PC-3 (cell line): ENCODE results near the gene DNAL4. TPM values are rescaled to one million over a fixed set of nuclear protein-coding genes. Genes with fewer than 3 reads are reported as not detected.
A peak's percentile ranks its signal among the peaks of the same experiment; 100 is the strongest.

ENCODE experiments used
- ATAC-seq: fragments of 200-7000 bp; cut with Tn5 transposase; 2 replicates; pipeline ENCODE4 v1.9.1; 2020; ENCODE audit warnings: mild to moderate bottlenecking, moderate library complexity
- BruUV-seq: library from RNA; stranded (reverse); fragments of 400-500 nt; replicated peaks from 2 replicates; lab custom pipeline; 2021; lab: Mats Ljungman, UMichigan
- CTCF ChIA-PET: fragments of 300-600 bp; sonication (Branson Sonifier 250); formaldehyde crosslinking; loops from one replicate; lab custom pipeline; 2022; ENCODE audit warnings: antibody characterized with exemption; lab: Charles Lee
- POLR2A ChIA-PET: fragments of 300-600 bp; sonication (Branson Sonifier 250); formaldehyde crosslinking; loops from one replicate; lab custom pipeline; 2022; ENCODE audit warnings: antibody characterized with exemption; ENCODE audit not compliant: unreplicated experiment; lab: Charles Lee
- DNase-seq: peaks from one replicate; pipeline ENCODE4 v3.0.0-alpha.2; 2015
- H2AFZ ChIP-seq: fragments of 300-600 bp; sonication (generic); 2 replicates; pipeline ENCODE4 v1.6.0; 2016; ENCODE audit warnings: antibody characterized with exemption, low read length
- H3F3A ChIP-seq: fragments of 300-600 bp; sonication (generic); one replicate; pipeline ENCODE4 v1.6.0; 2017; ENCODE audit warnings: antibody characterized with exemption, low read length, control low read depth, mild to moderate bottlenecking; ENCODE audit not compliant: unreplicated experiment
- H3K27ac ChIP-seq: fragments of 300-600 bp; sonication (generic); 2 replicates; pipeline ENCODE4 v1.5.1; 2016; ENCODE audit warnings: mild to moderate bottlenecking, low read length
- H3K27me3 ChIP-seq: fragments of 300-600 bp; sonication (generic); 2 replicates; pipeline ENCODE4 v1.6.1; 2016; ENCODE audit warnings: low read length, mixed read lengths
- H3K36me3 ChIP-seq: fragments of 300-600 bp; sonication (generic); 2 replicates; pipeline ENCODE4 v1.6.1; 2016; ENCODE audit warnings: low read depth, mixed run types, low read length, mixed read lengths
- H3K4me1 ChIP-seq: fragments of 300-600 bp; sonication (generic); 2 replicates; pipeline ENCODE4 v1.5.1; 2016; ENCODE audit warnings: low read length; ENCODE audit not compliant: insufficient read depth
- H3K4me2 ChIP-seq: fragments of 300-600 bp; sonication (generic); 2 replicates; pipeline ENCODE4 v1.6.0; 2016; ENCODE audit warnings: low read length
- H3K4me3 ChIP-seq: fragments of 300-600 bp; sonication (generic); 2 replicates; pipeline ENCODE4 v1.5.1; 2016; ENCODE audit warnings: mild to moderate bottlenecking, low read length, mixed read lengths
- H3K79me2 ChIP-seq: fragments of 300-600 bp; sonication (generic); 2 replicates; pipeline ENCODE4 v1.6.1; 2017; ENCODE audit warnings: low read length, mixed read lengths
- H3K9ac ChIP-seq: fragments of 300-600 bp; sonication (generic); 2 replicates; pipeline ENCODE4 v1.6.0; 2016; ENCODE audit warnings: mild to moderate bottlenecking, low read length
- H3K9me2 ChIP-seq: fragments of 300-600 bp; sonication (generic); replicated peaks from 2 replicates; pipeline ENCODE4 v1.6.1; 2016; ENCODE audit warnings: mixed run types, low read length, mixed read lengths
- H3K9me3 ChIP-seq: fragments of 300-600 bp; sonication (generic); 2 replicates; pipeline ENCODE4 v1.6.1; 2016; ENCODE audit warnings: low read length, mixed read lengths
- H4K20me1 ChIP-seq: fragments of 300-600 bp; sonication (generic); 2 replicates; pipeline ENCODE4 v1.6.1; 2016; ENCODE audit warnings: low read length, mixed read lengths
- EZH2 ChIP-seq: fragments of 300-600 bp; sonication (generic); IDR thresholded peaks from one replicate; pipeline ENCODE4 v1.6.1; 2017; ENCODE audit warnings: antibody characterized with exemption, mild to moderate bottlenecking, low read length; ENCODE audit not compliant: unreplicated experiment
- EZH2phosphoT487 ChIP-seq: fragments of 300-600 bp; sonication (generic); IDR thresholded peaks from 2 replicates; pipeline ENCODE4 v1.6.1; 2018; ENCODE audit warnings: mild to moderate bottlenecking, antibody characterized with exemption, low read length, borderline replicate concordance
- intact Hi-C: fragments of 100-400 bp; cut with micrococcal nuclease; formaldehyde crosslinking; loops from 2 replicates; pipeline ENCODE4 v1.9.0; 2023
- total RNA-seq: library from RNA; depleted of rRNA; stranded (reverse); fragments of >200 nt; gene quantifications from 2 replicates; pipeline ENCODE4 v1.2.3, GENCODE V29; 2014
- TF ChIP-seq, protein P1 (sequence below): fragments of 300-600 bp; sonication (generic); conservative IDR thresholded peaks from 2 replicates; pipeline ENCODE4 v1.5.1; 2017; ENCODE audit warnings: antibody characterized with exemption, low read depth, mild to moderate bottlenecking, low read length

The DNAL4 gene
- total RNA-seq, 1 experiment from 2014 or later, result 22.5 TPM

- CTCF ChIA-PET, result no interaction called here
- TF ChIP-seq, protein P1, sequence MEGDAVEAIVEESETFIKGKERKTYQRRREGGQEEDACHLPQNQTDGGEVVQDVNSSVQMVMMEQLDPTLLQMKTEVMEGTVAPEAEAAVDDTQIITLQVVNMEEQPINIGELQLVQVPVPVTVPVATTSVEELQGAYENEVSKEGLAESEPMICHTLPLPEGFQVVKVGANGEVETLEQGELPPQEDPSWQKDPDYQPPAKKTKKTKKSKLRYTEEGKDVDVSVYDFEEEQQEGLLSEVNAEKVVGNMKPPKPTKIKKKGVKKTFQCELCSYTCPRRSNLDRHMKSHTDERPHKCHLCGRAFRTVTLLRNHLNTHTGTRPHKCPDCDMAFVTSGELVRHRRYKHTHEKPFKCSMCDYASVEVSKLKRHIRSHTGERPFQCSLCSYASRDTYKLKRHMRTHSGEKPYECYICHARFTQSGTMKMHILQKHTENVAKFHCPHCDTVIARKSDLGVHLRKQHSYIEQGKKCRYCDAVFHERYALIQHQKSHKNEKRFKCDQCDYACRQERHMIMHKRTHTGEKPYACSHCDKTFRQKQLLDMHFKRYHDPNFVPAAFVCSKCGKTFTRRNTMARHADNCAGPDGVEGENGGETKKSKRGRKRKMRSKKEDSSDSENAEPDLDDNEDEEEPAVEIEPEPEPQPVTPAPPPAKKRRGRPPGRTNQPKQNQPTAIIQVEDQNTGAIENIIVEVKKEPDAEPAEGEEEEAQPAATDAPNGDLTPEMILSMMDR, result no peak
- TF ChIP-seq EZH2 (no peak), EZH2phosphoT487 (no peak)
- DNase-seq (peak; percentile 47), ATAC-seq (peak; percentile 48)
- peaks cover 6% of the 10 kb centered on the region; the same call in 1 of the 2 replicates for H3K4me1 ChIP-seq
- H3K9ac ChIP-seq, result no peak overlapping the region
- no peak overlapping the region for H2AFZ ChIP-seq
- no TSS peak for BruUV-seq
- no peak overlapping the region for H3K4me3 ChIP-seq
- intact Hi-C loops, result no loop called here
- H3F3A ChIP-seq, result no peaks in the 10 kb centered on the region
- POLR2A ChIA-PET, result no interaction called here
- peaks cover 14% of the 10 kb centered on the region for H3K36me3 ChIP-seq
- H3K27me3 ChIP-seq, result no peaks in the 10 kb centered on the region
- H3K79me2 ChIP-seq, result no peaks in the 10 kb centered on the region
- no peak overlapping the region for H3K4me2 ChIP-seq
- H3K27ac ChIP-seq, result peak overlapping the region; percentile 25; the same call in 1 of the 2 replicates
- H4K20me1 ChIP-seq, result no peaks in the 10 kb centered on the region
- H3K9me3 ChIP-seq, result no peaks in the 10 kb centered on the region
- H3K9me2 ChIP-seq, result no peaks in the 10 kb centered on the region
These were observed 56.5 kb downstream of the DNAL4 start for GRCh38 chr22:38737302-38738060.

DNA sequence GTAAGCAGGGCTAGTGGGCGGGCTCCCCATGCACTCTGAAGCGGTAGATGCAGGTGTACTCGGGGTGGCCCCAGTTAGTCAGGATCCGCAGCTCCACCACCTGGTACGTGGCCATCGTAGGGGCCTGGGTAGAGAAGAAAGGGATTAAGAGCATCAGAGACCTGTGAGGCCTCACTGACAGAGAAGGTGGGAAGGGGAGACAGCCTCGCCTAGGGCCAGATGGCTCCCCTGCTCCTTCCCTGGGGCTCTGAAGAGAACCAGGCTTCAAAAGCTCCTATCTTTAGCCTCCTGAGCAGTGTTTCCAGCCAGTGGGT, 57.7 kb downstream of the DNAL4 start:
- DNase-seq (no peak), ATAC-seq (no peak)
- ChIA-PET POLR2A (no interaction called here), CTCF (no interaction called here)
- TF ChIP-seq, protein P1, result no peak
- TF ChIP-seq EZH2 (no peak), EZH2phosphoT487 (no peak)
- Histone ChIP-seq H2AFZ (no peak overlapping the region), H3K4me2 (no peak overlapping the region), H3K9me3 (no peaks in the 10 kb centered on the region), H3K27me3 (no peaks in the 10 kb centered on the region), H3K36me3 (peaks cover 14% of the 10 kb centered on the region), H3K79me2 (no peaks in the 10 kb centered on the region), H3K4me3 (no peak overlapping the region), H3F3A (no peaks in the 10 kb centered on the region), H4K20me1 (no peaks in the 10 kb centered on the region), H3K9ac (no peak overlapping the region), H3K9me2 (no peaks in the 10 kb centered on the region), H3K4me1 (peaks cover 6% of the 10 kb centered on the region; the same call in 1 of the 2 replicates), H3K27ac (no peak overlapping the region)
- intact Hi-C loops, result no loop called here
- no TSS peak for BruUV-seq
